HepG2 (cell line): ENCODE results near the gene GPC2. TPM values are rescaled to one million over a fixed set of nuclear protein-coding genes. Genes with fewer than 3 reads are reported as not detected.

Experiments
- KDM5A ChIP-seq: fragments of 200-600 bp; sonication (generic); IDR thresholded peaks from 2 replicates; pipeline ENCODE4 v1.7.0; 2018; ENCODE audit warnings: antibody characterized with exemption, mild to moderate bottlenecking, low read length, borderline replicate concordance
- PAX8 ChIP-seq: sonication (generic); formaldehyde crosslinking; IDR thresholded peaks from 2 replicates; pipeline ENCODE4 v1.8.0; 2022; ENCODE audit warnings: mild to moderate bottlenecking, missing genetic modification reagents, borderline replicate concordance
- PLRG1 ChIP-seq: fragments of 450-650 bp; conservative IDR thresholded peaks from 2 replicates; pipeline ENCODE4 v1.6.1; 2016
- RFX1 ChIP-seq: fragments of 450-650 bp; IDR thresholded peaks from 2 replicates; pipeline ENCODE4 v1.6.1; 2017
- SIN3A ChIP-seq: IDR thresholded peaks from 2 replicates; pipeline ENCODE4 v1.6.1; 2011; ENCODE audit warnings: low read depth, mild to moderate bottlenecking, control low read depth, low read length, borderline replicate concordance
- SP2 ChIP-seq: sonication (generic); formaldehyde crosslinking; IDR thresholded peaks from 2 replicates; pipeline ENCODE4 v1.5.1; 2020; ENCODE audit warnings: mild to moderate bottlenecking, missing genetic modification reagents
- TEAD3 ChIP-seq: optimal IDR thresholded peaks from 2 replicates; pipeline ENCODE3; 2016; ENCODE audit warnings: borderline replicate concordance
- XRCC5 ChIP-seq: fragments of 200-400 bp; formaldehyde crosslinking; optimal IDR thresholded peaks from 2 replicates; pipeline ENCODE3; 2017; ENCODE audit warnings: mild to moderate bottlenecking, low read length
- ZBTB21 ChIP-seq: sonication (generic); formaldehyde crosslinking; IDR thresholded peaks from 2 replicates; pipeline ENCODE4 v1.4.0; 2020; ENCODE audit warnings: missing genetic modification reagents
- ZNF143 ChIP-seq: sonication (generic); formaldehyde crosslinking; IDR thresholded peaks from 2 replicates; pipeline ENCODE4 v1.4.0; 2020; ENCODE audit warnings: missing genetic modification reagents
- ZNF431 ChIP-seq: sonication (generic); formaldehyde crosslinking; IDR thresholded peaks from 2 replicates; pipeline ENCODE4 v1.9.0; 2022; ENCODE audit warnings: missing genetic modification reagents, low read depth, mild to moderate bottlenecking, borderline replicate concordance
- ZNF44 ChIP-seq: sonication (generic); formaldehyde crosslinking; IDR thresholded peaks from 2 replicates; pipeline ENCODE4 v1.5.1; 2020; ENCODE audit warnings: mild to moderate bottlenecking, missing genetic modification reagents
- ZNF460 ChIP-seq: sonication (generic); formaldehyde crosslinking; IDR thresholded peaks from 2 replicates; pipeline ENCODE4 v1.5.1; 2020; ENCODE audit warnings: missing genetic modification reagents, mild to moderate bottlenecking, borderline replicate concordance
- ZNF724P ChIP-seq: sonication (generic); formaldehyde crosslinking; IDR thresholded peaks from 2 replicates; pipeline ENCODE4 v1.8.0; 2022; ENCODE audit warnings: missing genetic modification reagents, borderline replicate concordance
- polyA plus RNA-seq, 8 experiments: library from polyadenylated mRNA; depleted of rRNA in 3 of 8; stranded (reverse) in 7 of 8; unstranded in 1 of 8; fragments of >200 nt; fragmentation: Illumina TruSeq in 4 of 8; extraction: Trizol in 4 of 8; gene quantifications; 2 replicates each; pipeline versions ENCODE4 v1.2.1 to v1.2.3, GENCODE V29; 2011 to 2016; ENCODE audit warnings: low read depth in 4 of 8, missing spikeins in 1 of 8, mixed read lengths in 1 of 8; ENCODE audit not compliant: insufficient read depth in 1 of 8
- total RNA-seq, 5 experiments: library from RNA; depleted of rRNA; stranded (reverse); fragments of >200 nt; fragmentation: Illumina TruSeq; extraction: Trizol; gene quantifications; 2 replicates each; pipeline ENCODE4 v1.2.3, GENCODE V29; 2016; ENCODE audit warnings: low read depth in 1 of 5
- TF ChIP-seq, protein P1 (sequence below): sonication (generic); formaldehyde crosslinking; IDR thresholded peaks from 2 replicates; pipeline ENCODE4 v1.4.0; 2020; ENCODE audit warnings: low read depth, mild to moderate bottlenecking, missing genetic modification reagents
- TF ChIP-seq, protein P2 (sequence below), 2 experiments: sonication (generic) in 1 of 2; formaldehyde crosslinking in 1 of 2; IDR thresholded peaks; 2 replicates each; pipeline versions ENCODE4 v1.4.0 to v1.6.1; 2016 to 2020; ENCODE audit warnings: borderline replicate concordance in 1 of 2, low read depth in 1 of 2, mild to moderate bottlenecking in 1 of 2, missing genetic modification reagents in 1 of 2
- TF ChIP-seq, protein P3 (sequence below): IDR thresholded peaks from 2 replicates; pipeline ENCODE4 v1.6.1; 2012; ENCODE audit warnings: inconsistent platforms
- TF ChIP-seq, protein P4 (sequence below): sonication (generic); formaldehyde crosslinking; IDR thresholded peaks from 2 replicates; pipeline ENCODE4 v1.5.1; 2020; ENCODE audit warnings: mild to moderate bottlenecking, moderate library complexity, missing genetic modification reagents
- TF ChIP-seq, protein P5 (sequence below): sonication (generic); formaldehyde crosslinking; IDR thresholded peaks from 2 replicates; pipeline ENCODE4 v1.5.1; 2020; ENCODE audit warnings: missing genetic modification reagents, mild to moderate bottlenecking, borderline replicate concordance

The GPC2 gene
- total and polyA plus RNA-seq, 2 of the 13 experiments (the other 11 are each of a cell fraction or from before 2014, with no cell fraction given): 0.64 to 0.78 TPM

DNA sequence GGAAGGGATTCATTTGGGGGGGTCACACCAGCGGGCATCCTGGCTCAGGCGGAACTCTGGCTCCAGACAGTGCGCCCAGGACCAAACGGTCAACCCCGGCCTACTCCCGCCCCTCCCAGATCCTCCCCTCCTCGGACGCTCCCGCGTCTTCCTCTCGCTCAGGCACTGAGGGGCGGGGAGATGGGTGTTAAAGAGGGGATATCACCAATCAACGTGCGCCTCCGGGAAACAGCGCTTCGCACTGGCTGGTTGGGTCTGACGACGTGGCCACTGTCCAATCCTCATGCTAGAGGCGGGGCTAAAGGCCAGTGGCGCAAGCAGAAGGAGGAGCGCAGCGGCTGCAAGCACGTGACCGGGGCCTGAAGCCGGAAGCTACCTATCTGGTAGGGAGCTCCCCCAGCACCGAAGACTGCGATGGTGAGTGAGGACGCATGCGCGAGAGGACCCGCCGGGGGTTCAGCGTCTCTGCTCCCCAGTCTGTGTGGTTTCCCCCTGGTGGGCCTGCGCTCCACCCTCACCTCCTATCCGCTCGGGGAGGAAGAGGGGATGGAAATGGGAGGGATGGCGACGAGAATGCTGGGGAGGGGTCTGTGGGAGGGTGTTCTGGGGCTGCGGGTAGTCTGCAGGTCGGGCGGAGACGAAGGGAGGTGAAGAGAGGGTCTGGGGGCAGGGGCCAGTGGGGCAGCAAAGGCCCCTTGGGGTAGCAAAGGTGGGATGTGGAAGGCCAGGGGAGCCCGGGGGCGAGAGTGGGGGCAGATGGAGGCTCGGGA is 28.4 kb downstream of the GPC2 start, which contains the start of gene LAMTOR4 (continued):
- TF ChIP-seq ZNF143 (0 out of 2 replicates have a peak, but pooled peaks have one; percentile 16), SP2 (CRISPR knock-in tag) (peak; percentile 95), XRCC5 (peak; percentile 85), ZNF724P (CRISPR knock-in tag) (no peak), PLRG1 (no peak), ZNF431 (no peak), ZNF44 (0 out of 2 replicates have a peak, but pooled peaks have one; percentile 12), TEAD3 (CRISPR knock-in tag) (peak; percentile 15), ZBTB21 (0 out of 2 replicates have a peak, but pooled peaks have one; percentile 36), SIN3A (peak; percentile 69; the same call in 1 of the 2 replicates), PAX8 (CRISPR knock-in tag) (no peak), RFX1 (no peak), ZNF460 (CRISPR knock-in tag) (no peak; the same call in 1 of the 2 replicates), KDM5A (peak; percentile 80)
- TF ChIP-seq, protein P1, sequence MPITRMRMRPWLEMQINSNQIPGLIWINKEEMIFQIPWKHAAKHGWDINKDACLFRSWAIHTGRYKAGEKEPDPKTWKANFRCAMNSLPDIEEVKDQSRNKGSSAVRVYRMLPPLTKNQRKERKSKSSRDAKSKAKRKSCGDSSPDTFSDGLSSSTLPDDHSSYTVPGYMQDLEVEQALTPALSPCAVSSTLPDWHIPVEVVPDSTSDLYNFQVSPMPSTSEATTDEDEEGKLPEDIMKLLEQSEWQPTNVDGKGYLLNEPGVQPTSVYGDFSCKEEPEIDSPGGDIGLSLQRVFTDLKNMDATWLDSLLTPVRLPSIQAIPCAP (CRISPR knock-in tag): no peak
- TF ChIP-seq, protein P2, sequence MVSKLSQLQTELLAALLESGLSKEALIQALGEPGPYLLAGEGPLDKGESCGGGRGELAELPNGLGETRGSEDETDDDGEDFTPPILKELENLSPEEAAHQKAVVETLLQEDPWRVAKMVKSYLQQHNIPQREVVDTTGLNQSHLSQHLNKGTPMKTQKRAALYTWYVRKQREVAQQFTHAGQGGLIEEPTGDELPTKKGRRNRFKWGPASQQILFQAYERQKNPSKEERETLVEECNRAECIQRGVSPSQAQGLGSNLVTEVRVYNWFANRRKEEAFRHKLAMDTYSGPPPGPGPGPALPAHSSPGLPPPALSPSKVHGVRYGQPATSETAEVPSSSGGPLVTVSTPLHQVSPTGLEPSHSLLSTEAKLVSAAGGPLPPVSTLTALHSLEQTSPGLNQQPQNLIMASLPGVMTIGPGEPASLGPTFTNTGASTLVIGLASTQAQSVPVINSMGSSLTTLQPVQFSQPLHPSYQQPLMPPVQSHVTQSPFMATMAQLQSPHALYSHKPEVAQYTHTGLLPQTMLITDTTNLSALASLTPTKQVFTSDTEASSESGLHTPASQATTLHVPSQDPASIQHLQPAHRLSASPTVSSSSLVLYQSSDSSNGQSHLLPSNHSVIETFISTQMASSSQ (IDR thresholded peaks at IDR 0.05; ENCODE audit: low read depth): no peak
- TF ChIP-seq, protein P2 (CRISPR knock-in tag; IDR thresholded peaks at IDR 0.05; ENCODE audit: borderline replicate concordance): peak; percentile 47; the same call in 1 of the 2 replicates
- TF ChIP-seq, protein P3, sequence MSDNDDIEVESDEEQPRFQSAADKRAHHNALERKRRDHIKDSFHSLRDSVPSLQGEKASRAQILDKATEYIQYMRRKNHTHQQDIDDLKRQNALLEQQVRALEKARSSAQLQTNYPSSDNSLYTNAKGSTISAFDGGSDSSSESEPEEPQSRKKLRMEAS: peak; percentile 57; the same call in 1 of the 2 replicates
- TF ChIP-seq, protein P4, sequence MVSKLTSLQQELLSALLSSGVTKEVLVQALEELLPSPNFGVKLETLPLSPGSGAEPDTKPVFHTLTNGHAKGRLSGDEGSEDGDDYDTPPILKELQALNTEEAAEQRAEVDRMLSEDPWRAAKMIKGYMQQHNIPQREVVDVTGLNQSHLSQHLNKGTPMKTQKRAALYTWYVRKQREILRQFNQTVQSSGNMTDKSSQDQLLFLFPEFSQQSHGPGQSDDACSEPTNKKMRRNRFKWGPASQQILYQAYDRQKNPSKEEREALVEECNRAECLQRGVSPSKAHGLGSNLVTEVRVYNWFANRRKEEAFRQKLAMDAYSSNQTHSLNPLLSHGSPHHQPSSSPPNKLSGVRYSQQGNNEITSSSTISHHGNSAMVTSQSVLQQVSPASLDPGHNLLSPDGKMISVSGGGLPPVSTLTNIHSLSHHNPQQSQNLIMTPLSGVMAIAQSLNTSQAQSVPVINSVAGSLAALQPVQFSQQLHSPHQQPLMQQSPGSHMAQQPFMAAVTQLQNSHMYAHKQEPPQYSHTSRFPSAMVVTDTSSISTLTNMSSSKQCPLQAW (CRISPR knock-in tag): 0 out of 2 replicates have a peak, but pooled peaks have one; percentile 45
- TF ChIP-seq, protein P5, sequence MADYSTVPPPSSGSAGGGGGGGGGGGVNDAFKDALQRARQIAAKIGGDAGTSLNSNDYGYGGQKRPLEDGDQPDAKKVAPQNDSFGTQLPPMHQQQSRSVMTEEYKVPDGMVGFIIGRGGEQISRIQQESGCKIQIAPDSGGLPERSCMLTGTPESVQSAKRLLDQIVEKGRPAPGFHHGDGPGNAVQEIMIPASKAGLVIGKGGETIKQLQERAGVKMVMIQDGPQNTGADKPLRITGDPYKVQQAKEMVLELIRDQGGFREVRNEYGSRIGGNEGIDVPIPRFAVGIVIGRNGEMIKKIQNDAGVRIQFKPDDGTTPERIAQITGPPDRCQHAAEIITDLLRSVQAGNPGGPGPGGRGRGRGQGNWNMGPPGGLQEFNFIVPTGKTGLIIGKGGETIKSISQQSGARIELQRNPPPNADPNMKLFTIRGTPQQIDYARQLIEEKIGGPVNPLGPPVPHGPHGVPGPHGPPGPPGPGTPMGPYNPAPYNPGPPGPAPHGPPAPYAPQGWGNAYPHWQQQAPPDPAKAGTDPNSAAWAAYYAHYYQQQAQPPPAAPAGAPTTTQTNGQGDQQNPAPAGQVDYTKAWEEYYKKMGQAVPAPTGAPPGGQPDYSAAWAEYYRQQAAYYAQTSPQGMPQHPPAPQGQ (CRISPR knock-in tag): no peak
